T-helper 2 cell (primary cell): ENCODE measurements around the gene PIM1.
"Not testable (repeated sequence)": the region's sequence is repeated elsewhere in the genome, so short reads cannot be mapped to it uniquely, and the experiment has no call there.

Experiments used
- DNase-seq, 5 experiments: peaks; one replicate each; pipeline versions ENCODE4 v3.0.0 to v3.0.0-alpha.2; 2012 to 2022

Gene PIM1

GRCh38 chr6:37171201-37171969, 1.4 kb downstream of the PIM1 start:
- DNase-seq, result peak in 4 of 5 experiments; percentile 18 to 72 (median 23)

- peak; percentile 61 to 92 (median 84) for DNase-seq
Observed at GRCh38 chr6:37171970-37172812, 2.2 kb downstream of the PIM1 start.

- DNase-seq, result no peak
Observed at GRCh38 chr6:37172912-37173492, 3.0 kb downstream of the PIM1 start.

GRCh38 chr6:37173493-37174195, 3.7 kb downstream of the PIM1 start:
- DNase-seq, result peak in 3 of 5 experiments; percentile 38 to 43 (median 38)

GRCh38 chr6:37174196-37174514, 4.2 kb downstream of the PIM1 start:
- DNase-seq, result no peak

GRCh38 chr6:37174515-37175331, 4.8 kb downstream of the PIM1 start:
- DNase-seq, result no peak

GRCh38 chr6:37175332-37176267, 5.6 kb downstream of the PIM1 start:
- DNase-seq, result peak in 1 of 5 experiments; percentile 61

GRCh38 chr6:37176268-37177076, 6.5 kb downstream of the PIM1 start:
- no peak for DNase-seq

GRCh38 chr6:37177077-37177934, 7.4 kb downstream of the PIM1 start:
- DNase-seq, result no peak

- DNase-seq, result no peak
Observed at GRCh38 chr6:37177935-37178517, 8.1 kb downstream of the PIM1 start.

- DNase-seq, result no peak
Observed at GRCh38 chr6:37180075-37180474, 10.1 kb downstream of the PIM1 start.

GRCh38 chr6:37180610-37181009, 10.7 kb downstream of the PIM1 start:
- not testable (repeated sequence) for DNase-seq

GRCh38 chr6:37182736-37183590, 13.0 kb downstream of the PIM1 start:
- peak in 4 of 5 experiments; percentile 12 to 96 (median 45) for DNase-seq

GRCh38 chr6:37185949-37186720, 16.2 kb downstream of the PIM1 start:
- DNase-seq, result not testable (repeated sequence)

- no peak for DNase-seq
Observed at GRCh38 chr6:37187321-37188022, 17.5 kb downstream of the PIM1 start.

GRCh38 chr6:37188962-37189510, 19.1 kb downstream of the PIM1 start:
- no peak for DNase-seq
